Neuronal stem cell (in vitro differentiated cells): ENCODE measurements around the gene GPR35. TPM values are rescaled to one million over a fixed set of nuclear protein-coding genes. Genes with fewer than 3 reads are reported as not detected.

ENCODE experiments used
- DNase-seq: peaks from one replicate; pipeline ENCODE4 v3.0.0-alpha.2; 2013; ENCODE audit warnings: low spot score
- H2AFZ ChIP-seq: one replicate; pipeline ENCODE4 v1.6.1; 2013; ENCODE audit warnings: mild to moderate bottlenecking, low read length, inconsistent platforms
- H2AK5ac ChIP-seq: 2 replicates; pipeline ENCODE4 v1.6.1; 2013; ENCODE audit warnings: low read depth, mild to moderate bottlenecking, inconsistent platforms, low read length, moderate library complexity, mixed read lengths
- H2BK120ac ChIP-seq: 2 replicates; pipeline ENCODE4 v1.6.1; 2013; ENCODE audit warnings: low read depth, mild to moderate bottlenecking, inconsistent platforms, low read length, moderate library complexity, mixed read lengths
- H2BK12ac ChIP-seq: one replicate; pipeline ENCODE4 v1.6.1; 2013; ENCODE audit warnings: low read length, inconsistent platforms
- H2BK15ac ChIP-seq: 2 replicates; pipeline ENCODE4 v1.6.1; 2013; ENCODE audit warnings: mild to moderate bottlenecking, low read length, inconsistent platforms, mixed read lengths
- H2BK5ac ChIP-seq: one replicate; pipeline ENCODE4 v1.6.1; 2013; ENCODE audit warnings: inconsistent platforms, mild to moderate bottlenecking, low read length, moderate library complexity
- H3K14ac ChIP-seq: one replicate; pipeline ENCODE4 v1.6.1; 2013; ENCODE audit warnings: low read length, inconsistent platforms
- H3K18ac ChIP-seq: 2 replicates; pipeline ENCODE4 v1.6.1; 2013; ENCODE audit warnings: low read length, inconsistent platforms
- H3K23ac ChIP-seq: 2 replicates; pipeline ENCODE4 v1.6.1; 2013; ENCODE audit warnings: low read depth, mild to moderate bottlenecking, mixed read lengths, low read length, inconsistent platforms; ENCODE audit not compliant: poor library complexity
- H3K27ac ChIP-seq: replicated peaks from 3 replicates; pipeline ENCODE4 v1.5.1; 2013; ENCODE audit warnings: low read length, inconsistent platforms
- H3K27me3 ChIP-seq, 3 experiments: 2 replicates each; pipeline ENCODE4 v1.6.1; 2013; ENCODE audit warnings: low read length in 3 of 3, mild to moderate bottlenecking in 2 of 3, inconsistent platforms in 1 of 3, low read depth in 1 of 3, mixed read lengths in 1 of 3, moderate library complexity in 1 of 3; ENCODE audit not compliant: control insufficient read depth in 3 of 3, insufficient read depth in 3 of 3
- H3K36me3 ChIP-seq, 2 donors: replicated peaks in 1 of 2; 2 replicates each; pipeline ENCODE4 v1.6.1; 2013; ENCODE audit warnings: low read length in 2 of 2; ENCODE audit not compliant: control insufficient read depth in 2 of 2, insufficient read depth in 2 of 2
- H3K4ac ChIP-seq: 2 replicates; pipeline ENCODE4 v1.6.1; 2013; ENCODE audit warnings: inconsistent platforms, mild to moderate bottlenecking, low read length, moderate library complexity
- H3K4me1 ChIP-seq, 2 donors: 1 replicate in 1 of 2; 2 replicates in 1 of 2; pipeline ENCODE4 v1.6.1; 2013; ENCODE audit warnings: low read length in 2 of 2, low read depth in 1 of 2; ENCODE audit not compliant: control insufficient read depth in 2 of 2, insufficient read depth in 1 of 2
- H3K4me2 ChIP-seq: one replicate; pipeline ENCODE4 v1.6.1; 2013; ENCODE audit warnings: mild to moderate bottlenecking, low read length, inconsistent platforms; ENCODE audit not compliant: insufficient read depth, poor library complexity, severe bottlenecking
- H3K4me3 ChIP-seq, 2 donors: 2 replicates each; pipeline ENCODE4 v1.5.1; 2013; ENCODE audit warnings: low read length in 2 of 2, mild to moderate bottlenecking in 2 of 2, inconsistent platforms in 1 of 2, moderate library complexity in 1 of 2
- H3K79me1 ChIP-seq: one replicate; pipeline ENCODE4 v1.6.1; 2013; ENCODE audit warnings: low read depth, mild to moderate bottlenecking, inconsistent platforms, low read length, moderate library complexity
- H3K9ac ChIP-seq: one replicate; pipeline ENCODE4 v1.6.1; 2013; ENCODE audit warnings: mild to moderate bottlenecking, low read depth, low read length, inconsistent platforms; ENCODE audit not compliant: poor library complexity
- H3K9me3 ChIP-seq, 2 donors: replicated peaks in 1 of 2; 2 replicates each; pipeline versions ENCODE3 to v1.6.1; 2013; ENCODE audit warnings: low read length in 2 of 2, mild to moderate bottlenecking in 2 of 2, inconsistent platforms in 1 of 2, low read depth in 1 of 2, mixed read lengths in 1 of 2, moderate library complexity in 1 of 2; ENCODE audit not compliant: control insufficient read depth in 2 of 2, insufficient read depth in 1 of 2
- H4K8ac ChIP-seq: one replicate; pipeline ENCODE4 v1.6.1; 2013; ENCODE audit warnings: low read depth, mild to moderate bottlenecking, inconsistent platforms, low read length, moderate library complexity
- H4K91ac ChIP-seq: one replicate; pipeline ENCODE4 v1.6.1; 2013; ENCODE audit warnings: low read length, low read depth, mild to moderate bottlenecking, inconsistent platforms; ENCODE audit not compliant: poor library complexity
- WGBS, 2 donors: extraction: QIAGEN DNeasy Blood & Tissue Kit; methylation state at CpG; one replicate each; pipeline ENCODE4 v1.1.7; 2013; ENCODE audit warnings: missing lambda C conversion rate in 2 of 2, mixed read lengths in 1 of 2; ENCODE audit not compliant: insufficient read length in 2 of 2, insufficient replicate concordance in 1 of 2; ENCODE audit errors: extremely low coverage in 2 of 2; 5-methylcytosine and 5-hydroxymethylcytosine counted together
- polyA plus RNA-seq, 2 experiments: library from polyadenylated mRNA; stranded (reverse); fragments of 200-250 nt; gene quantifications; one replicate each; pipeline ENCODE4 v1.2.3, GENCODE V29; 2013

Gene GPR35, protein sequence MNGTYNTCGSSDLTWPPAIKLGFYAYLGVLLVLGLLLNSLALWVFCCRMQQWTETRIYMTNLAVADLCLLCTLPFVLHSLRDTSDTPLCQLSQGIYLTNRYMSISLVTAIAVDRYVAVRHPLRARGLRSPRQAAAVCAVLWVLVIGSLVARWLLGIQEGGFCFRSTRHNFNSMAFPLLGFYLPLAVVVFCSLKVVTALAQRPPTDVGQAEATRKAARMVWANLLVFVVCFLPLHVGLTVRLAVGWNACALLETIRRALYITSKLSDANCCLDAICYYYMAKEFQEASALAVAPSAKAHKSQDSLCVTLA
- polyA plus RNA-seq (2013, experiment 1 of 2): 0.92 TPM
- polyA plus RNA-seq (2013, experiment 2 of 2): 0.96 TPM

GRCh38 chr2:240624950-240625621 is at the start of gene GPR35:
Gene GPR35 (plus strand): TSS chr2:240625480. CDS start chr2:240629953, 4,473 bp downstream.
- Histone ChIP-seq H3K9me3 (no peaks in the 10 kb centered on the region), H3K23ac (peak within 1 kb of the TSS; percentile 68), H2BK12ac (peak within 1 kb of the TSS; percentile 98), H2AFZ (peak within 1 kb of the TSS; percentile 77), H3K4me1 (peaks cover 10 to 15% of the 10 kb centered on the region in 2 donors), H3K79me1 (peaks cover under 1% of the 10 kb centered on the region), H3K9ac (peak within 1 kb of the TSS; percentile 78), H3K4me3 (peak within 1 kb of the TSS in 1 of 2 donors; percentile 51), H3K4ac (peak within 1 kb of the TSS; percentile 3), H2AK5ac (peak within 1 kb of the TSS; percentile 84), H2BK5ac (no peak within 1 kb of the TSS), H4K91ac (no peak within 1 kb of the TSS), H4K8ac (peak within 1 kb of the TSS; percentile 43), H3K4me2 (no peak within 1 kb of the TSS), H3K36me3 (no peaks in the 10 kb centered on the region), H3K14ac (peak within 1 kb of the TSS; percentile 59), H3K18ac (peak within 1 kb of the TSS; percentile 81), H3K27ac (no peak within 1 kb of the TSS), H2BK15ac (peak within 1 kb of the TSS; percentile 55), H2BK120ac (no peak within 1 kb of the TSS), H3K27me3 (no peaks in the 10 kb centered on the region)
- whole genome bisulfite sequencing, 2 donors: no CpG with 5 or more reads among the region's 23 CpGs
- DNase-seq: no peak

GRCh38 chr2:240576036-240576435 is 49.2 kb upstream of the GPR35 start:
- H2BK15ac ChIP-seq: no peak overlapping the region
- H3K4me1 ChIP-seq: no peaks in the 10 kb centered on the region
- H3K18ac ChIP-seq: no peak overlapping the region
- no peak overlapping the region for H3K23ac ChIP-seq
- H3K4me3 ChIP-seq: no peak overlapping the region
- no peak overlapping the region for H2AFZ ChIP-seq
- H2AK5ac ChIP-seq: no peak overlapping the region
- no peak overlapping the region for H3K27ac ChIP-seq
- no peaks in the 10 kb centered on the region for H3K27me3 ChIP-seq
- no peaks in the 10 kb centered on the region for H3K9me3 ChIP-seq
- DNase-seq: no peak
- H3K4ac ChIP-seq: no peak overlapping the region
- no peak overlapping the region for H4K91ac ChIP-seq
- peaks cover 8% of the 10 kb centered on the region for H3K79me1 ChIP-seq
- H3K4me2 ChIP-seq: no peak overlapping the region
- no peak overlapping the region for H2BK5ac ChIP-seq
- no peak overlapping the region for H2BK120ac ChIP-seq
- no peak overlapping the region for H3K14ac ChIP-seq
- peaks cover 8 to 40% of the 10 kb centered on the region in 2 donors for H3K36me3 ChIP-seq
- H4K8ac ChIP-seq: no peak overlapping the region
- no CpG with 5 or more reads among the region's 6 CpGs for WGBS, 2 donors
- H2BK12ac ChIP-seq: no peak overlapping the region
- H3K9ac ChIP-seq: no peak overlapping the region

DNA sequence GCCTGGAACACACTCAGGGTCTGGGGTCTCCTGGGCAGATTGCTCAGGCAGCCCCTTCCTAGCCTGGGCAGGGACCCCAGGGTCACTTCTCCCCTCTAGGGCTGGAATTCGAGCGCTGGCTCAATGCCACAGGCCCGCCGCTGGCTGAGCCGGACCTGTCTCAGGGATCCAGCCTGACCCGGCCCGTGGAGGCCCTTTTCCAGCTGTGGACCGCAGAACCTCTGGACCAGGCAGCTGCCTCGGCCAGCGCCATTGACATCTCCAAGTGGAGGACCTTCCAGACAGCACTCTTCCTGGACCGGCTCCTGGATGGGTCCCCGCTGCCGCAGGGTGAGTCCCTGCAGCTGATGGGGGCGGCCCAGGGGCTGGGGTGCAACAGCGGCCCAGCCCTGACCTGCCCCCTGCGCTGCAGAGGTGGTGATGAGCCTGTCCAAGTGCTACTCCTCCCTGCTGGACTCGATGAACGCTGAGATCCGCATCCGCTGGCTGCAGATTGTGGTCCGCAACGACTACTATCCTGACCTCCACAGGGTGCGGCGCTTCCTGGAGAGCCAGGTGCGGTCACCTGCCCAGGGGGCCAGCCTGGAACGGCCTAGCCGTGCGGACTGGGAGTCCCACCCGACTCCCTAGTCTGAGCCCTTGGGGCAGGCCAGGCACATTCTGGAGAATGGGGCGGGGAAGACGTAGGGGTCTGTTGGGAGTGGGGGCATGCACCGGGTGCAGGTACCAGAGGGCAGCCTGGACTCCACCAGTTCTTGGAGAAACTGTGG is 48.7 kb upstream of the GPR35 start:
- H4K91ac ChIP-seq: no peak overlapping the region
- H3K36me3 ChIP-seq: peaks cover 8 to 40% of the 10 kb centered on the region in 2 donors
- H2AK5ac ChIP-seq: no peak overlapping the region
- no peak overlapping the region for H3K18ac ChIP-seq
- no peak overlapping the region for H3K4me2 ChIP-seq
- no peak overlapping the region for H3K4me3 ChIP-seq
- no peak overlapping the region for H2BK15ac ChIP-seq
- WGBS, 2 donors: no CpG with 5 or more reads among the region's 32 CpGs
- H2AFZ ChIP-seq: no peak overlapping the region
- no peak overlapping the region for H4K8ac ChIP-seq
- H3K4ac ChIP-seq: no peak overlapping the region
- peaks cover 0 to 2% of the 10 kb centered on the region in 2 donors for H3K9me3 ChIP-seq
- H2BK12ac ChIP-seq: no peak overlapping the region
- H2BK5ac ChIP-seq: no peak overlapping the region
- no peaks in the 10 kb centered on the region for H3K4me1 ChIP-seq
- no peak overlapping the region for H3K27ac ChIP-seq
- H3K23ac ChIP-seq: no peak overlapping the region
- DNase-seq: no peak
- H2BK120ac ChIP-seq: no peak overlapping the region
- peaks cover 8% of the 10 kb centered on the region for H3K79me1 ChIP-seq
- no peaks in the 10 kb centered on the region for H3K27me3 ChIP-seq
- no peak overlapping the region for H3K9ac ChIP-seq
- no peak overlapping the region for H3K14ac ChIP-seq
